ENCODE measurements around the gene HDAC10.

The HDAC10 gene

GRCh38 chr22:50245214-50246072 is 5.6 kb downstream of the HDAC10 start:
- H4K91ac ChIP-seq (ENCODE audit: low read length), result peak overlapping the region; percentile 93
- peak overlapping the region; percentile 29 to 85 for H3K4ac ChIP-seq (ENCODE audit: low read depth in 1 of 2, low read length in 2 of 2)
- peak overlapping the region in 1 of 2 experiments; percentile 93 for H3K14ac ChIP-seq (ENCODE audit: low read length in 2 of 2)
- H3K18ac ChIP-seq (ENCODE audit: low read depth in 1 of 2, low read length in 2 of 2), result peak overlapping the region; percentile 85 to 97
- H3K4me2 ChIP-seq (ENCODE audit: low read length, poor library complexity, severe bottlenecking), result peak overlapping the region; percentile 87
- no peaks in the 10 kb centered on the region for H3K27me3 ChIP-seq (ENCODE audit: control insufficient read depth in 1 of 2, insufficient read depth in 1 of 2, low read length in 2 of 2)
- peak overlapping the region; percentile 92 to 93 for H3K4me3 ChIP-seq (ENCODE audit: insufficient read depth in 1 of 2, low read depth in 1 of 2, low read length in 2 of 2)
- peaks cover 37% of the 10 kb centered on the region for H3K79me1 ChIP-seq (replicated peaks; ENCODE audit: low read length, poor library complexity, severe bottlenecking)
- peaks cover 48% of the 10 kb centered on the region for H3K4me1 ChIP-seq (ENCODE audit: control insufficient read depth, insufficient read depth, low read depth, low read length)
- no peaks in the 10 kb centered on the region for H3K9me3 ChIP-seq (ENCODE audit: control insufficient read depth, low read length)
- H3K23ac ChIP-seq (ENCODE audit: low read length in 2 of 2), result no peak overlapping the region
- no peak overlapping the region for H2AK5ac ChIP-seq (ENCODE audit: low read length, severe bottlenecking)
- H3K36me3 ChIP-seq (ENCODE audit: control insufficient read depth in 1 of 2, insufficient read depth in 2 of 2, low read depth in 1 of 2, low read length in 2 of 2), result peaks cover 26 to 51% of the 10 kb centered on the region in 2 experiments
- peak overlapping the region; percentile 96 for H3K9ac ChIP-seq (ENCODE audit: low read length)
- H4K8ac ChIP-seq (ENCODE audit: low read length), result peak overlapping the region; percentile 94
- 22% methylated on average over 26 of the region's 53 CpGs for WGBS
- H2BK15ac ChIP-seq (ENCODE audit: low read depth, poor library complexity, severe bottlenecking), result no peak overlapping the region
- no peak for DNase-seq
- H2AFZ ChIP-seq (ENCODE audit: low read depth, low read length), result peak overlapping the region; percentile 54
- peak overlapping the region; percentile 81 for H3K27ac ChIP-seq (ENCODE audit: low read length, poor library complexity, severe bottlenecking)
- peak overlapping the region in 1 of 2 experiments; percentile 7 for H2BK12ac ChIP-seq (ENCODE audit: low read length in 2 of 2)
- H2BK5ac ChIP-seq (ENCODE audit: low read depth, low read length, poor library complexity, severe bottlenecking), result no peak overlapping the region
- peak overlapping the region; percentile 8 for H2BK120ac ChIP-seq (ENCODE audit: low read depth, low read length)

- Histone ChIP-seq H4K8ac (ENCODE audit: low read length) (peak within 1 kb of the TSS; percentile 99), H3K79me1 (replicated peaks; ENCODE audit: low read length, poor library complexity, severe bottlenecking) (peaks cover 36% of the 10 kb centered on the region), H3K9me3 (ENCODE audit: control insufficient read depth, low read length) (no peaks in the 10 kb centered on the region), H2BK5ac (ENCODE audit: low read depth, low read length, poor library complexity, severe bottlenecking) (no peak within 1 kb of the TSS), H3K9ac (ENCODE audit: low read length) (peak within 1 kb of the TSS; percentile 96), H4K91ac (ENCODE audit: low read length) (peak within 1 kb of the TSS; percentile 93), H2BK120ac (ENCODE audit: low read depth, low read length) (peak within 1 kb of the TSS; percentile 8), H3K18ac (ENCODE audit: low read depth in 1 of 2, low read length in 2 of 2) (peak within 1 kb of the TSS; percentile 85 to 97), H3K4me3 (ENCODE audit: insufficient read depth in 1 of 2, low read depth in 1 of 2, low read length in 2 of 2) (peak within 1 kb of the TSS; percentile 92 to 93), H3K27me3 (ENCODE audit: control insufficient read depth in 1 of 2, insufficient read depth in 1 of 2, low read length in 2 of 2) (no peaks in the 10 kb centered on the region), H3K4me2 (ENCODE audit: low read length, poor library complexity, severe bottlenecking) (peak within 1 kb of the TSS; percentile 96), H3K36me3 (ENCODE audit: control insufficient read depth in 1 of 2, insufficient read depth in 2 of 2, low read depth in 1 of 2, low read length in 2 of 2) (peaks cover 32 to 50% of the 10 kb centered on the region in 2 experiments), H2AK5ac (ENCODE audit: low read length, severe bottlenecking) (peak within 1 kb of the TSS; percentile 26), H2BK12ac (ENCODE audit: low read length in 2 of 2) (peak within 1 kb of the TSS in 1 of 2 experiments; percentile 7), H3K14ac (ENCODE audit: low read length in 2 of 2) (peak within 1 kb of the TSS in 1 of 2 experiments; percentile 93), H2BK15ac (ENCODE audit: low read depth, poor library complexity, severe bottlenecking) (no peak within 1 kb of the TSS), H3K27ac (ENCODE audit: low read length, poor library complexity, severe bottlenecking) (peak within 1 kb of the TSS; percentile 81), H3K4me1 (ENCODE audit: control insufficient read depth, insufficient read depth, low read depth, low read length) (peaks cover 40% of the 10 kb centered on the region), H2AFZ (ENCODE audit: low read depth, low read length) (peak within 1 kb of the TSS; percentile 54), H3K4ac (ENCODE audit: low read depth in 1 of 2, low read length in 2 of 2) (peak within 1 kb of the TSS; percentile 84 to 85), H3K23ac (ENCODE audit: low read length in 2 of 2) (peak within 1 kb of the TSS in 1 of 2 experiments; percentile 48)
- under 1% methylated on average over 70 of the region's 76 CpGs for WGBS
- peak; percentile 95 for DNase-seq
Measured at GRCh38 chr22:50244420-50245213, 6.4 kb downstream of the HDAC10 start, which contains the start of gene TUBGCP6. TUBGCP6 (minus strand) TSS chr22:50245023; CDS start chr22:50244459, 564 bp downstream.

- Histone ChIP-seq H3K9me3 (ENCODE audit: control insufficient read depth, low read length) (no peaks in the 10 kb centered on the region), H3K4me1 (ENCODE audit: control insufficient read depth, insufficient read depth, low read depth, low read length) (peaks cover 37% of the 10 kb centered on the region), H3K27me3 (ENCODE audit: control insufficient read depth in 1 of 2, insufficient read depth in 1 of 2, low read length in 2 of 2) (no peaks in the 10 kb centered on the region), H3K9ac (ENCODE audit: low read length) (peak overlapping the region; percentile 96), H2BK12ac (ENCODE audit: low read length in 2 of 2) (no peak overlapping the region), H2AFZ (ENCODE audit: low read depth, low read length) (no peak overlapping the region), H4K91ac (ENCODE audit: low read length) (no peak overlapping the region), H3K4me3 (ENCODE audit: insufficient read depth in 1 of 2, low read depth in 1 of 2, low read length in 2 of 2) (peak overlapping the region; percentile 92 to 93), H3K4me2 (ENCODE audit: low read length, poor library complexity, severe bottlenecking) (peak overlapping the region; percentile 96), H3K14ac (ENCODE audit: low read length in 2 of 2) (no peak overlapping the region), H3K79me1 (replicated peaks; ENCODE audit: low read length, poor library complexity, severe bottlenecking) (peaks cover 35% of the 10 kb centered on the region), H2BK5ac (ENCODE audit: low read depth, low read length, poor library complexity, severe bottlenecking) (no peak overlapping the region), H3K4ac (ENCODE audit: low read depth in 1 of 2, low read length in 2 of 2) (peak overlapping the region; percentile 38 to 59), H3K18ac (ENCODE audit: low read depth in 1 of 2, low read length in 2 of 2) (no peak overlapping the region), H2BK15ac (ENCODE audit: low read depth, poor library complexity, severe bottlenecking) (no peak overlapping the region), H3K23ac (ENCODE audit: low read length in 2 of 2) (peak overlapping the region in 1 of 2 experiments; percentile 48), H3K27ac (ENCODE audit: low read length, poor library complexity, severe bottlenecking) (no peak overlapping the region), H2BK120ac (ENCODE audit: low read depth, low read length) (no peak overlapping the region), H3K36me3 (ENCODE audit: control insufficient read depth in 1 of 2, insufficient read depth in 2 of 2, low read depth in 1 of 2, low read length in 2 of 2) (peaks cover 36 to 51% of the 10 kb centered on the region in 2 experiments), H4K8ac (ENCODE audit: low read length) (no peak overlapping the region), H2AK5ac (ENCODE audit: low read length, severe bottlenecking) (peak overlapping the region; percentile 26)
- DNase-seq, result peak; percentile 37
- WGBS, result 56% methylated on average over 26 of the region's 27 CpGs
Measured at GRCh38 chr22:50243685-50244419, 7.2 kb downstream of the HDAC10 start.
